K562 treated with DMSO at 1 percent for 24 hours (cell line): ENCODE data around the gene MACROD1. TPM values are rescaled to one million over a fixed set of nuclear protein-coding genes. Genes with fewer than 3 reads are reported as not detected.

Experiments used
- total RNA-seq: library from RNA; unstranded; fragments of 300-600 nt; gene quantifications from 2 replicates; pipeline ENCODE4 v1.2.3, GENCODE V29; 2022; ENCODE audit warnings: low read depth; ENCODE audit not compliant: insufficient read depth

MACROD1 gene, protein sequence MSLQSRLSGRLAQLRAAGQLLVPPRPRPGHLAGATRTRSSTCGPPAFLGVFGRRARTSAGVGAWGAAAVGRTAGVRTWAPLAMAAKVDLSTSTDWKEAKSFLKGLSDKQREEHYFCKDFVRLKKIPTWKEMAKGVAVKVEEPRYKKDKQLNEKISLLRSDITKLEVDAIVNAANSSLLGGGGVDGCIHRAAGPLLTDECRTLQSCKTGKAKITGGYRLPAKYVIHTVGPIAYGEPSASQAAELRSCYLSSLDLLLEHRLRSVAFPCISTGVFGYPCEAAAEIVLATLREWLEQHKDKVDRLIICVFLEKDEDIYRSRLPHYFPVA
- total RNA-seq: 74.0 and 92.1 TPM in 2 replicates

GRCh38 chr11:64165842-64166635, at the start of gene MACROD1:
Gene MACROD1, minus strand, starts transcription at chr11:64166113. Its CDS starts 119 bp downstream, at chr11:64165994.

DNA sequence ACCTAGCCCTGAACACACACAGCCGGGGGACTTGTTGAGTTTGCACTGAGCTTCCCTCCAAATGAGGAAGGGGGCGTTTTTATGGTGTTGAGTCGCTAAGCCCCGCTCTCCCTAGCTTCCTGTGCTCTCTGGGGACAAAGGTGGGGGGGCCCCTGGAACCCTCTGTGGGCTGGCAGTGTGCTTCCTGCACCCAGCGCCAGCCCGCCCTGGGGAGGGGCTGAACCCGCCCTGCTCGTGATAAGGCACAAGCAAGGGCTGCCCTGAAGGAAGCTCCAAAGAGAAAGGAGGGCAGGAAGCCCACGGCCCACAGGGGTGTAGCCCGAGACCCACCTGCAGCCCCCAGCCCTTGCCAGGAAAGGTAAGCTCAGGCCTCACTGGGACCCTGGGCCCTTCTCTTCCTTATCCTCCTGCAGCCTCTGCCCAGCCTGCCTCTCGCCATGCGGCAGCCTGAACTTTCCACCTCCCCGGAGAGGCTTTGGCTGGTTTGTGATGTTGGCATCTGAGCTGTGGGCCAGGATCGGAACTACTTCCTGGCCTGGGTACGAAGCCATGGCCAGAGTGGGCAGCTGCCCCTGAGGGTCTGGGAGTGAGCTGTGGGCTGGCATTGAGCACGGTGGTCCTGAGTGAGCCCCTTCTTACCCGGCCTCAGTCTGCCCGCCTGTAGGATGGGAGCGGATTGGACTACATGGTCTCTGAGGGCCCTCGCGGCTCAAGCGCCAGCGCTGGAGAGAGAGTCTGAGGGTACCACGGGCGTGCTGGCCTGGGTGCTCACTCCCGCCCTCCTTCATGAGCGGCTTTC, 40.7 kb upstream of the MACROD1 start, which contains the start of gene FERMT3:
Gene FERMT3, plus strand, starts transcription at position 265 of the 799 bp plus-strand sequence. CDS start 644 bp downstream, outside the sequence.

DNA sequence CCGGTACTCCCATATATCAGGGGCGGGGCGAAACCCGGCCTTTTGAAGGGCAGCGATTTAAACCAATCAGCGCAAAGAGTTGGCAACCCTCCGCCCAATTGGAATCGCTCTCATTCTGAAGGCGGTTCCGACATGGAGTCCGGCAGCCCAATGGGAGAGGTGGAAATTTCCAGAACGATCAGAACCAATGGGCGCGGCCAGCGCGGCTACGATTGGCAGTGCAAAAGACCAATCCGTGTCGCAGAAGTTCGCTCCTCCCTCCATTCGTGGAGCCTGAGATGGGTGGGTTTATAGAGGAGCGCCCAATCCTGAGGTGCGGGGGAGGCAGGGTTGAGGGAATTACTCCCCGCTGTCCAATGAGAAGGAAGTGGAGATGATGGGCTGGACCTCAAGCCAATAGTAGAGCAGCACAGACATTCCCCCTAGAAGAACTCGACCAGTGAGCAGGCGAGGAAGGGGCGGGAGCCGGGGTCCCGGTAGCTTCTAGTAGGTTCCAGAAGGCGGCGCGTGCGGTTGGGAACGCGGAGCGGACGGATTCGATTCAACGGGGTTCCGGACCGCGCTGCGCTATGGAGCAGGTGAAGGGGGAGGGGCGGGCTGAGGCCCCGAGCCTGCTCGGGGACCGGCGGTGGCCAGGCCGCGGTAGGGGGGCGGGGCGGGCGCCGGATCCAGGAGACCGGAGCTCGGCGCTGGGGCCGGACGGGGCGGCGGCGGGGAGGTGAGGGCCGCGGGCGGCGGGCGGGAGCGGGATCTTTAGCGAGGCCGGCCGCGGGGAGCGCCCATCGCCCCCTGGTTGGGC, 20.0 kb upstream of the MACROD1 start, which contains the start of gene STIP1:
Gene STIP1, plus strand, starts transcription at position 479 of the 799 bp plus-strand sequence. Its CDS starts 91 bp downstream, at position 570.

DNA sequence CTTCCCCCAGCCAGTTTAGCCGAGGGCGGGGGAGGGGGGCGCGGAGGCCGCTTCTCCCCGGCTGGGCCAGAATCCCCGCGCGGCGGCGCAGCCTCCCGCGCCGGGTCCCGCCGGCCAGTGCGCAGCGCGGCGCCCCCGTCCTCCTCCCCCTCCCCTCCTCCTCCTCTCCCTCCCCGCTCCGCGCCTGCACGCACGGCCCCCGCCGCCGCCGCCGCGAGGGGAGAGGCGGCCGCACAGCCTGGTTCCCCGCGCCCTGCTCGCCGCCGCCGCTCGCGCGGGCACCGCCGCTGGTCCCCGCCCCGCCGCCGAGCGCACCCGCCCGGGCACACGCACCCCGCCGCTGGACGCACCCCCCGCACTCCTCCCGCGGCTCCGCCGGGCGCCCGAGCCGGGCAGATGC, 130.3 kb downstream of the MACROD1 start, which contains the start of gene FLRT1:
Gene FLRT1, plus strand, starts transcription at position 356 of the 400 bp plus-strand sequence. CDS start 80,337 bp downstream, outside the sequence.

DNA sequence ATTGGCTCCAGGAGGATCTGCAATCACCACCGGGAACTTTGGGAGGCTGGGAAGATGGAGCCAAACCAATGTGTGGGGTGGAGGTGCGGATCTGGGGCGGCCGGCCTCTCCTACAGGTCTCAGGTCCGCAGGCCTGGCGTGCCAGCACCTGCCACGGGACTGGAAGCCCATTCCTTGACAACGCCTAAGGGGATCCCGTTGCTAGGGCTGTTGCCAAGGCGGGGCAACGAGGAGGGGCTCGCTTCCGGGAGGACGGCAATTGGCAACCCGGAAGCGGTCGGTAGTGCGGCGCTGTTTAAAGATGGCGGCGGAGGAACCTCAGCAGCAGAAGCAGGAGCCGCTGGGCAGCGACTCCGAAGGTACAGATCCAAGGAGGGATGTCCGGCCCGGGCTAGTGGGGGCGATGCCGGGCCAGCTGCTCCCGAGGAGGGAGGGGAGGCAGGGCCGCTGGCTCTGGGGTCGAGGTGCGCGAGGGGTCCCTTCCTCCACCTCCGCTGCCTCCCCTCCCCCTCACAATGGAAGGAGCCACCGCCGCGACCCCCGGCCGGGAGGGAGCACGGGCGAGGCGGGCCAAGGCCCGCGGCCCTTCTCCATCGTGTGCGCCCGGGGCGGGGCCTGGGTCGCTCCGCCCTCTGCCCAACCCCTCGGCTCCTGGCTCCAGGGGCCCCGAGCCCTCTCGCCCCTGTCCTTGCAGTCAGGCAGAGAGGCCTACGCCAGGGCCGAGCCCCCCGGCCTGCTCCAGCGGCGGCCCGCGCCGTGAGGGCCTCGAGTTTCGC, 179.6 kb downstream of the MACROD1 start, which contains the start of gene OTUB1:
Gene OTUB1, plus strand, starts transcription at position 283 of the 776 bp plus-strand sequence. Its CDS starts 19 bp downstream, at position 302.

GRCh38 chr11:63974259-63975143, 191.4 kb downstream of the MACROD1 start, which contains the start of gene COX8A:
Gene COX8A, plus strand, starts transcription at chr11:63974620. Its CDS starts 61 bp downstream, at chr11:63974681.

Other genes with a start within 250 kb of the MACROD1 start
- 8.4 and 8.6 TPM in 2 replicates for gene RCOR2, start 248.9 kb downstream of the MACROD1 start, total RNA-seq
- gene NAA40, start 227.1 kb downstream of the MACROD1 start, total RNA-seq: 24.5 and 25.3 TPM in 2 replicates
- gene COX8A, start 191.5 kb downstream of the MACROD1 start, total RNA-seq: 1,168 and 1,233 TPM in 2 replicates
- gene OTUB1, start 179.7 kb downstream of the MACROD1 start, total RNA-seq: 98.3 and 104 TPM in 2 replicates
- gene FLRT1, start 130.2 kb downstream of the MACROD1 start, total RNA-seq: 0.39 and 0.42 TPM in 2 replicates
- 258 and 264 TPM in 2 replicates for gene STIP1, start 20.1 kb upstream of the MACROD1 start, total RNA-seq
- 99.5 and 134 TPM in 2 replicates for gene FERMT3, start 40.6 kb upstream of the MACROD1 start, total RNA-seq
- 72.1 and 77.0 TPM in 2 replicates for gene TRPT1, start 60.1 kb upstream of the MACROD1 start, total RNA-seq
- 101 and 111 TPM in 2 replicates for gene NUDT22, start 60.2 kb upstream of the MACROD1 start, total RNA-seq
- gene DNAJC4, start 64.4 kb upstream of the MACROD1 start, total RNA-seq: 89.8 and 99.8 TPM in 2 replicates
- 94.9 and 104 TPM in 2 replicates for gene VEGFB, start 68.5 kb upstream of the MACROD1 start, total RNA-seq
- gene FKBP2, start 75.0 kb upstream of the MACROD1 start, total RNA-seq: 137 and 160 TPM in 2 replicates
- gene PPP1R14B, start 80.8 kb upstream of the MACROD1 start, total RNA-seq: 132 and 144 TPM in 2 replicates
- gene PLCB3, start 85.4 kb upstream of the MACROD1 start, total RNA-seq: 31.5 and 33.2 TPM in 2 replicates
- 91.4 and 115 TPM in 2 replicates for gene BAD, start 118.6 kb upstream of the MACROD1 start, total RNA-seq
- gene GPR137, start 119.7 kb upstream of the MACROD1 start, total RNA-seq: 72.8 and 80.0 TPM in 2 replicates
- not detected in 2 replicates for gene KCNK4, start 125.2 kb upstream of the MACROD1 start, total RNA-seq
- 1.5 and 3.7 TPM in 2 replicates for gene CATSPERZ, start 134.2 kb upstream of the MACROD1 start, total RNA-seq
- 92.4 and 101 TPM in 2 replicates for gene ESRRA, start 139.4 kb upstream of the MACROD1 start, total RNA-seq
- gene TRMT112, start 151.4 kb upstream of the MACROD1 start, total RNA-seq: 362 and 373 TPM in 2 replicates
- 542 and 543 TPM in 2 replicates for gene PRDX5, start 152.0 kb upstream of the MACROD1 start, total RNA-seq
- gene CCDC88B, start 174.1 kb upstream of the MACROD1 start, total RNA-seq: 16.6 and 17.1 TPM in 2 replicates
- gene RPS6KA4, start 193.0 kb upstream of the MACROD1 start, total RNA-seq: 30.9 and 35.9 TPM in 2 replicates